Parathyroid adenoma (tissue), 2 donors: ENCODE results near the gene HTR3A.

ENCODE experiments used
- H2AFZ ChIP-seq: fragments of 300-600 bp; sonication (generic); one replicate; pipeline ENCODE4 v1.7.0; 2017; ENCODE audit warnings: antibody characterized with exemption, mild to moderate bottlenecking
- H3K27ac ChIP-seq: fragments of 300-600 bp; sonication (generic); one replicate; pipeline ENCODE4 v1.7.0; 2017
- H3K27me3 ChIP-seq: fragments of 300-600 bp; sonication (generic); one replicate; pipeline ENCODE4 v1.7.0; 2017; ENCODE audit warnings: low read length; ENCODE audit not compliant: control insufficient read depth, insufficient read depth
- H3K36me3 ChIP-seq: fragments of 300-600 bp; sonication (generic); one replicate; pipeline ENCODE4 v1.7.0; 2017; ENCODE audit warnings: low read length; ENCODE audit not compliant: control insufficient read depth, insufficient read depth
- H3K4me1 ChIP-seq: fragments of 300-600 bp; sonication (generic); one replicate; pipeline ENCODE4 v1.7.0; 2017; ENCODE audit warnings: control low read depth
- H3K4me2 ChIP-seq: fragments of 300-600 bp; sonication (generic); one replicate; pipeline ENCODE4 v1.7.0; 2017; ENCODE audit warnings: low read length
- H3K4me3 ChIP-seq: fragments of 300-600 bp; sonication (generic); one replicate; pipeline ENCODE4 v1.7.0; 2017; ENCODE audit warnings: low read depth, low read length
- H3K79me2 ChIP-seq: fragments of 300-600 bp; sonication (generic); one replicate; pipeline ENCODE4 v1.7.0; 2017; ENCODE audit warnings: control low read depth
- H3K9ac ChIP-seq: fragments of 300-600 bp; sonication (generic); one replicate; pipeline ENCODE4 v1.7.0; 2017; ENCODE audit warnings: mild to moderate bottlenecking
- H3K9me3 ChIP-seq: fragments of 300-600 bp; sonication (generic); one replicate; pipeline ENCODE4 v1.7.0; 2017; ENCODE audit warnings: low read length; ENCODE audit not compliant: control insufficient read depth
- CTCF ChIP-seq: fragments of 300-600 bp; sonication (generic); IDR thresholded peaks from one replicate; pipeline ENCODE4 v1.7.0; 2017; ENCODE audit warnings: antibody characterized with exemption, mild to moderate bottlenecking
- donor health status: primary hyperparathyroidism.

Gene HTR3A

GRCh38 chr11:113954235-113954634, 20.7 kb upstream of the HTR3A start:
- Histone ChIP-seq H3K27ac (no peak overlapping the region), H3K79me2 (no peaks in the 10 kb centered on the region), H3K9ac (no peak overlapping the region), H3K27me3 (no peaks in the 10 kb centered on the region), H3K4me3 (no peak overlapping the region), H3K4me2 (no peak overlapping the region), H3K4me1 (no peaks in the 10 kb centered on the region), H2AFZ (no peak overlapping the region), H3K36me3 (no peaks in the 10 kb centered on the region), H3K9me3 (no peaks in the 10 kb centered on the region)
- no peak for TF ChIP-seq CTCF

GRCh38 chr11:113956986-113957385, 17.9 kb upstream of the HTR3A start:
- no peaks in the 10 kb centered on the region for H3K9me3 ChIP-seq

GRCh38 chr11:113960702-113961330, 14.1 kb upstream of the HTR3A start:
- Histone ChIP-seq H3K4me1 (no peaks in the 10 kb centered on the region), H3K4me3 (no peak overlapping the region), H3K9me3 (no peaks in the 10 kb centered on the region), H3K27ac (no peak overlapping the region), H3K36me3 (no peaks in the 10 kb centered on the region), H3K27me3 (no peaks in the 10 kb centered on the region), H3K9ac (no peak overlapping the region), H3K4me2 (no peak overlapping the region), H3K79me2 (no peaks in the 10 kb centered on the region), H2AFZ (no peak overlapping the region)
- no peak for TF ChIP-seq CTCF

More at GRCh38 chr11:113956986-113957385, 17.9 kb upstream of the HTR3A start:
- Histone ChIP-seq H3K4me1 (no peaks in the 10 kb centered on the region), H3K27ac (no peak overlapping the region), H3K4me2 (no peak overlapping the region), H3K9ac (no peak overlapping the region), H2AFZ (no peak overlapping the region), H3K79me2 (no peaks in the 10 kb centered on the region), H3K27me3 (no peaks in the 10 kb centered on the region), H3K36me3 (no peaks in the 10 kb centered on the region), H3K4me3 (no peak overlapping the region)
- TF ChIP-seq CTCF = no peak

GRCh38 chr11:113967361-113967760, 7.5 kb upstream of the HTR3A start:
- no peak for TF ChIP-seq CTCF
- H3K36me3 ChIP-seq = no peaks in the 10 kb centered on the region
- no peaks in the 10 kb centered on the region for H3K4me1 ChIP-seq

GRCh38 chr11:113971506-113972195, 3.3 kb upstream of the HTR3A start:
- Histone ChIP-seq H3K79me2 (no peaks in the 10 kb centered on the region), H3K4me2 (no peak overlapping the region), H3K4me3 (no peak overlapping the region), H3K27me3 (no peaks in the 10 kb centered on the region), H3K9ac (no peak overlapping the region), H3K27ac (no peak overlapping the region), H2AFZ (no peak overlapping the region), H3K9me3 (no peaks in the 10 kb centered on the region), H3K4me1 (no peaks in the 10 kb centered on the region), H3K36me3 (no peaks in the 10 kb centered on the region)
- no peak for TF ChIP-seq CTCF

More at GRCh38 chr11:113967361-113967760, 7.5 kb upstream of the HTR3A start:
- Histone ChIP-seq H3K9ac (no peak overlapping the region), H3K9me3 (no peaks in the 10 kb centered on the region), H3K27me3 (no peaks in the 10 kb centered on the region), H3K79me2 (no peaks in the 10 kb centered on the region), H3K4me3 (no peak overlapping the region), H3K4me2 (no peak overlapping the region), H3K27ac (no peak overlapping the region), H2AFZ (no peak overlapping the region)
